GM04503 (cell line): ENCODE measurements around the gene CWF19L2.
"Not testable (repeated sequence)": the region's sequence is repeated elsewhere in the genome, so short reads cannot be mapped to it uniquely, and the experiment has no call there.

Experiments
- DNase-seq: peaks from one replicate; pipeline ENCODE4 v3.0.0-alpha.2; 2012; ENCODE audit warnings: low read depth

Gene CWF19L2

GRCh38 chr11:107457558-107458271 lies at the start of gene CWF19L2:
CWF19L2 (minus strand) TSS chr11:107457825; CDS start chr11:107457816, 9 bp downstream.
- peak; percentile 80 for DNase-seq

- DNase-seq: no peak
These were observed 48.1 kb upstream of the CWF19L2 start for GRCh38 chr11:107505647-107506225.

- DNase-seq: no peak
These were observed 47.4 kb upstream of the CWF19L2 start for GRCh38 chr11:107504981-107505380.

GRCh38 chr11:107501713-107502112 lies 44.1 kb upstream of the CWF19L2 start:
- no peak for DNase-seq

- DNase-seq: not testable (repeated sequence)
These were observed 39.7 kb upstream of the CWF19L2 start for GRCh38 chr11:107497371-107497770.

GRCh38 chr11:107496011-107496410 lies 38.4 kb upstream of the CWF19L2 start:
- DNase-seq: peak; percentile 64

- no peak for DNase-seq
These were observed 36.4 kb upstream of the CWF19L2 start for GRCh38 chr11:107494055-107494454.

GRCh38 chr11:107493117-107493516 lies 35.5 kb upstream of the CWF19L2 start:
- DNase-seq: peak; percentile 14

GRCh38 chr11:107490836-107491235 lies 33.2 kb upstream of the CWF19L2 start:
- no peak for DNase-seq

GRCh38 chr11:107482234-107482633 lies 24.6 kb upstream of the CWF19L2 start:
- no peak for DNase-seq

- no peak for DNase-seq
These were observed 21.3 kb upstream of the CWF19L2 start for GRCh38 chr11:107478922-107479321.

GRCh38 chr11:107477820-107478219 lies 20.2 kb upstream of the CWF19L2 start:
- no peak for DNase-seq

GRCh38 chr11:107473792-107474191 lies 16.2 kb upstream of the CWF19L2 start:
- no peak for DNase-seq

GRCh38 chr11:107472966-107473365 lies 15.3 kb upstream of the CWF19L2 start:
- DNase-seq: no peak

GRCh38 chr11:107468596-107468995 lies 11.0 kb upstream of the CWF19L2 start:
- no peak for DNase-seq

GRCh38 chr11:107467696-107468095 lies 10.1 kb upstream of the CWF19L2 start:
- no peak for DNase-seq

- not testable (repeated sequence) for DNase-seq
These were observed 8.7 kb upstream of the CWF19L2 start for GRCh38 chr11:107466275-107466866.

- no peak for DNase-seq
These were observed 444 bp downstream of the CWF19L2 start for GRCh38 chr11:107457205-107457557.

GRCh38 chr11:107453594-107454286 lies 3.9 kb downstream of the CWF19L2 start:
- no peak for DNase-seq

- no peak for DNase-seq
These were observed 10.7 kb downstream of the CWF19L2 start for GRCh38 chr11:107446822-107447431.

GRCh38 chr11:107442715-107443215 lies 14.9 kb downstream of the CWF19L2 start:
- DNase-seq: no peak

GRCh38 chr11:107439586-107440167 lies 17.9 kb downstream of the CWF19L2 start:
- no peak for DNase-seq
